ENCODE measurements around the gene ZEB1. TPM values are rescaled to one million over a fixed set of nuclear protein-coding genes. Genes with fewer than 3 reads are reported as not detected.
"Not testable (repeated sequence)": the region's sequence is repeated elsewhere in the genome, so short reads cannot be mapped to it uniquely, and the experiment has no call there.

Gene ZEB1
- total RNA-seq, 1 experiment from 2014 or later, result 21.7 TPM

- Histone ChIP-seq H3K9me3 (no peaks in the 10 kb centered on the region), H3K27me3 (no peaks in the 10 kb centered on the region), H3K4me3 (no peak overlapping the region), H3K36me3 (no peaks in the 10 kb centered on the region)
- DNase-seq, result no peak
These were observed 28.7 kb downstream of the ZEB1 start for GRCh38 chr10:31347705-31348104.

GRCh38 chr10:31350891-31351290 is 31.9 kb downstream of the ZEB1 start:
- no peak overlapping the region for H3K4me3 ChIP-seq
- no peaks in the 10 kb centered on the region for H3K36me3 ChIP-seq
- no peaks in the 10 kb centered on the region for H3K9me3 ChIP-seq
- no peaks in the 10 kb centered on the region for H3K27me3 ChIP-seq
- no peak for DNase-seq

GRCh38 chr10:31352436-31353226 is 33.6 kb downstream of the ZEB1 start:
- Histone ChIP-seq H3K4me3 (no peak overlapping the region), H3K36me3 (no peaks in the 10 kb centered on the region), H3K9me3 (no peaks in the 10 kb centered on the region), H3K27me3 (no peaks in the 10 kb centered on the region)
- no peak for DNase-seq

GRCh38 chr10:31353574-31353973 is 34.6 kb downstream of the ZEB1 start:
- Histone ChIP-seq H3K27me3 (no peaks in the 10 kb centered on the region), H3K36me3 (no peaks in the 10 kb centered on the region), H3K4me3 (no peak overlapping the region)

GRCh38 chr10:31358688-31359330 is 39.8 kb downstream of the ZEB1 start:
- no peak for DNase-seq
- H3K27me3 ChIP-seq, result no peaks in the 10 kb centered on the region
- peaks cover 2% of the 10 kb centered on the region; the same call in 1 of the 2 replicates for H3K9me3 ChIP-seq
- peaks cover 20% of the 10 kb centered on the region for H3K36me3 ChIP-seq
- H3K4me3 ChIP-seq, result no peak overlapping the region

More at GRCh38 chr10:31353574-31353973, 34.6 kb downstream of the ZEB1 start:
- DNase-seq, result peak; percentile 13
- no peaks in the 10 kb centered on the region for H3K9me3 ChIP-seq

GRCh38 chr10:31359979-31360378 is 41.0 kb downstream of the ZEB1 start:
- DNase-seq, result no peak
- H3K27me3 ChIP-seq, result no peaks in the 10 kb centered on the region
- H3K9me3 ChIP-seq, result peaks cover 2% of the 10 kb centered on the region; the same call in 1 of the 2 replicates
- H3K36me3 ChIP-seq, result peaks cover 23% of the 10 kb centered on the region
- H3K4me3 ChIP-seq, result no peak overlapping the region

- H3K36me3 ChIP-seq, result peaks cover 28% of the 10 kb centered on the region
- not testable (repeated sequence) for H3K4me3 ChIP-seq, H3K27me3 ChIP-seq, H3K9me3 ChIP-seq, DNase-seq
These were observed 42.5 kb downstream of the ZEB1 start for GRCh38 chr10:31361475-31361874.

GRCh38 chr10:31362023-31362641 is 43.1 kb downstream of the ZEB1 start:
- no peak for DNase-seq
- H3K4me3 ChIP-seq, result no peak overlapping the region
- peaks cover 2% of the 10 kb centered on the region; the same call in 1 of the 2 replicates for H3K9me3 ChIP-seq
- H3K36me3 ChIP-seq, result peaks cover 31% of the 10 kb centered on the region
- no peaks in the 10 kb centered on the region for H3K27me3 ChIP-seq

GRCh38 chr10:31363696-31364095 is 44.7 kb downstream of the ZEB1 start:
- H3K27me3 ChIP-seq, H3K4me3 ChIP-seq, H3K9me3 ChIP-seq, DNase-seq: not testable (repeated sequence)
- peaks cover 31% of the 10 kb centered on the region for H3K36me3 ChIP-seq

- not testable (repeated sequence) for H3K9me3 ChIP-seq, H3K4me3 ChIP-seq, H3K27me3 ChIP-seq, DNase-seq
- peaks cover 31% of the 10 kb centered on the region for H3K36me3 ChIP-seq
These were observed 45.2 kb downstream of the ZEB1 start for GRCh38 chr10:31364238-31364637.

- no peaks in the 10 kb centered on the region for H3K27me3 ChIP-seq
- DNase-seq, result no peak
- peaks cover 2% of the 10 kb centered on the region; the same call in 1 of the 2 replicates for H3K9me3 ChIP-seq
- no peak overlapping the region for H3K4me3 ChIP-seq
- H3K36me3 ChIP-seq, result peaks cover 25% of the 10 kb centered on the region
These were observed 47.7 kb downstream of the ZEB1 start for GRCh38 chr10:31366703-31367102.

- H3K27me3 ChIP-seq, result no peaks in the 10 kb centered on the region
- no peaks in the 10 kb centered on the region for H3K9me3 ChIP-seq
- no peak overlapping the region for H3K4me3 ChIP-seq
- no peak for DNase-seq
- peaks cover 14% of the 10 kb centered on the region for H3K36me3 ChIP-seq
These were observed 49.7 kb downstream of the ZEB1 start for GRCh38 chr10:31368724-31369123.

- DNase-seq, result no peak
- Histone ChIP-seq H3K27me3 (no peaks in the 10 kb centered on the region), H3K36me3 (peaks cover 3% of the 10 kb centered on the region; the same call in 1 of the 2 replicates), H3K9me3 (no peaks in the 10 kb centered on the region), H3K4me3 (no peak overlapping the region)
These were observed 53.4 kb downstream of the ZEB1 start for GRCh38 chr10:31372439-31372838.

- Histone ChIP-seq H3K36me3 (peaks cover 3% of the 10 kb centered on the region), H3K4me3 (no peak overlapping the region), H3K27me3 (no peaks in the 10 kb centered on the region), H3K9me3 (no peaks in the 10 kb centered on the region)
- no peak for DNase-seq
These were observed 55.2 kb downstream of the ZEB1 start for GRCh38 chr10:31374146-31374696.

- H3K9me3 ChIP-seq, result 0 out of 2 replicates have a peak, but pooled peaks cover 2% of the 10 kb centered on the region
- no peaks in the 10 kb centered on the region for H3K27me3 ChIP-seq
- no peak overlapping the region for H3K4me3 ChIP-seq
- H3K36me3 ChIP-seq, result peaks cover 9% of the 10 kb centered on the region
- DNase-seq, result no peak
These were observed 62.2 kb downstream of the ZEB1 start for GRCh38 chr10:31381171-31381570.

GRCh38 chr10:31381766-31382316 is 62.8 kb downstream of the ZEB1 start:
- DNase-seq, result peak; percentile 68

More at GRCh38 chr10:31381766-31382316, 62.8 kb downstream of the ZEB1 start:
- H3K9me3 ChIP-seq, result 0 out of 2 replicates have a peak, but pooled peaks cover 2% of the 10 kb centered on the region
- no peaks in the 10 kb centered on the region for H3K27me3 ChIP-seq
- H3K4me3 ChIP-seq, result no peak overlapping the region
- peaks cover 9% of the 10 kb centered on the region for H3K36me3 ChIP-seq

Data from MG63 (cell line).